Esophagus muscularis mucosa (tissue), 3 donors: ENCODE data around the gene PLEKHH1.

ENCODE experiments used
- CTCF ChIP-seq, 3 experiments: fragments of 200-600 bp in 2 of 3; fragments of 450-650 bp in 1 of 3; sonication (generic) in 2 of 3; IDR thresholded peaks; one replicate each; pipeline ENCODE4 v1.5.1; 2017 to 2019; ENCODE audit warnings: antibody characterized with exemption in 3 of 3, mild to moderate bottlenecking in 2 of 3, moderate library complexity in 1 of 3
- POLR2A ChIP-seq: fragments of 450-650 bp; IDR thresholded peaks from one replicate; pipeline ENCODE4 v1.6.1; 2017; ENCODE audit warnings: antibody characterized with exemption, moderate library complexity, mild to moderate bottlenecking, low read depth
- POLR2AphosphoS5 ChIP-seq, 2 donors: sonication (generic); formaldehyde crosslinking; IDR thresholded peaks; one replicate each; pipeline ENCODE4 v1.6.1; 2017; ENCODE audit warnings: antibody characterized with exemption in 2 of 2

GRCh38 chr14:67525389-67525788, 7.7 kb upstream of the PLEKHH1 start:
- no peak for TF ChIP-seq CTCF (IDR thresholded peaks at IDR 0.05)
- no peak for TF ChIP-seq POLR2AphosphoS5 (IDR thresholded peaks at IDR 0.05)
- no peak for TF ChIP-seq POLR2A
